GM12873 (cell line): ENCODE results near the gene ELMO1.

Experiments used
- TF ChIP-seq, protein P1 (sequence below): IDR thresholded peaks from 2 replicates; pipeline ENCODE4 v1.5.1; 2012; ENCODE audit warnings: low read depth, mild to moderate bottlenecking, moderate library complexity, low read length, control low read depth; ENCODE audit not compliant: insufficient read depth; ENCODE audit errors: missing control alignments

The ELMO1 gene

DNA sequence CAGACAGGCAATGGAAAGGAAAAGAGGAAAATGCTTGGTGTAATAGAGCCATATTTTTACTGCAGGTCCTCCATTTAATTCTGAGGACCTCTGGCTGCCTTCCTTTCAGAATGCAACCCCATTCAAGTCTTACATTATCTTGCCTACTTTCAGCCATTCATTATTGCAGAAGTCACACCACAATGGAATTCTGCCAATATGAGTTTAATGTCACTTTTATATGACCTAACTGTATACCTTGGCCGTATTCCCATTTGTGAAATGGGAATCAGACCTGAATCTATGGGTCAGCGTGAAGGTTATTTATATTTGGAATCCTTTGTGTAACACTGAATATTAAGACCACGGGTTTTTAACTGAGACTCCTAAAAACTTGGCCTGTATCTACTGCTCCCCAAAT is 482.6 kb downstream of the ELMO1 start:
- TF ChIP-seq, protein P1, sequence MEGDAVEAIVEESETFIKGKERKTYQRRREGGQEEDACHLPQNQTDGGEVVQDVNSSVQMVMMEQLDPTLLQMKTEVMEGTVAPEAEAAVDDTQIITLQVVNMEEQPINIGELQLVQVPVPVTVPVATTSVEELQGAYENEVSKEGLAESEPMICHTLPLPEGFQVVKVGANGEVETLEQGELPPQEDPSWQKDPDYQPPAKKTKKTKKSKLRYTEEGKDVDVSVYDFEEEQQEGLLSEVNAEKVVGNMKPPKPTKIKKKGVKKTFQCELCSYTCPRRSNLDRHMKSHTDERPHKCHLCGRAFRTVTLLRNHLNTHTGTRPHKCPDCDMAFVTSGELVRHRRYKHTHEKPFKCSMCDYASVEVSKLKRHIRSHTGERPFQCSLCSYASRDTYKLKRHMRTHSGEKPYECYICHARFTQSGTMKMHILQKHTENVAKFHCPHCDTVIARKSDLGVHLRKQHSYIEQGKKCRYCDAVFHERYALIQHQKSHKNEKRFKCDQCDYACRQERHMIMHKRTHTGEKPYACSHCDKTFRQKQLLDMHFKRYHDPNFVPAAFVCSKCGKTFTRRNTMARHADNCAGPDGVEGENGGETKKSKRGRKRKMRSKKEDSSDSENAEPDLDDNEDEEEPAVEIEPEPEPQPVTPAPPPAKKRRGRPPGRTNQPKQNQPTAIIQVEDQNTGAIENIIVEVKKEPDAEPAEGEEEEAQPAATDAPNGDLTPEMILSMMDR, result no peak

DNA sequence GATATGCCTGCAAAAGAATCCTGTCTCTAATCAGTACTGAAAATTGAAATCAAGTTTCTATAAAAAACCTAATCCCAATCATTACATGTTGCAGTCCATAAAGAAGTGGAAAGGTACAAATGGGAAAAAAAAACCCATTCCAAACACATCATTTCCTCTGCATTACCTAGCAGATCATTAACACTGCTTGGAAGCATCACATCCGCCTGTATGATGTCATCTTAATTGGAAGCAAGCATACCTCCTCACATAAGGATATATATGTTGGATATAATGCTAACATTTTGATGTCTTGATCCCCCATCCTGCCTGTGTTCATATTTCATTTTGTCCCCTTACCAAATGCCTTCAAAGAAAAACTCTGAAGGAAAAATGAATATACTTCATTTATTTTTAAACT is 483.0 kb downstream of the ELMO1 start:
- TF ChIP-seq, protein P1, result no peak

DNA sequence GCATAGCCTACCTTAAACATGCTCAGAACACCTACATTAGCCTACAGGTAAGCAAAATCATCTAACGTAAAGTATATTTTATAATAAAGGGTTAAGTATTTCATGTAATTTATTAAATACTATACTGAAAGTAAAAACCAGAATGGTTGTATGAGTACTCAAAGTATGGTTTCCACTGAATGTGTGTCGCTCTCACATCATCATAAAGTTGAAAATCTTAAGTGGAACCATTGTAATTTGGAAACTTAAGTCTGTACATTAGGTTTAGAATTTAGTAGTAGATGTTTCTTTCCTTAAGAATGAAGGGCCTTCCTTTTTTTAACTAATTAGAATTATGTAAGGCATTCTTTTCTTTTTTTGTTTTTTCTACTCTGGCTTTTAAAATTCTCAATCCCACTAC is 484.4 kb downstream of the ELMO1 start:
- TF ChIP-seq, protein P1, result no peak

DNA sequence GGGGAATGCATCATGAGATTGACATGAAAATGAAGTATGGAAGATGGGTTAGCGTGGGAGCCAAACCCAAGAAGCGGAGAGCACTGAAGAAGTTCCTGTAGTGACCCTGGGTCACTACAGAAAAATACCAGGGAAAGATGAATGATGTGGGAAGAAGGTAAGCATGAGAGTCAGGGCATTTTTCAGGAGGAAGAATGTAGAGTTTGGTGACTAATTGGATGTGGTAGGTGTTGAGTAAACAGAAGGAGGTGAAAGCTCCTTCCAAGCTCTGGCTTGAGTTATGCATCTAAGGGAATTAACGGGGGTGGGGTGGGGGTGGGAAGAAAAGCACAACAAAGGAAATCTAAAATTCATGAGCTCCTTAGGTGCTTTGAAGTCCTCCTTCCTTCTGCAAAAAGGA is 486.3 kb downstream of the ELMO1 start:
- TF ChIP-seq, protein P1, result no peak

DNA sequence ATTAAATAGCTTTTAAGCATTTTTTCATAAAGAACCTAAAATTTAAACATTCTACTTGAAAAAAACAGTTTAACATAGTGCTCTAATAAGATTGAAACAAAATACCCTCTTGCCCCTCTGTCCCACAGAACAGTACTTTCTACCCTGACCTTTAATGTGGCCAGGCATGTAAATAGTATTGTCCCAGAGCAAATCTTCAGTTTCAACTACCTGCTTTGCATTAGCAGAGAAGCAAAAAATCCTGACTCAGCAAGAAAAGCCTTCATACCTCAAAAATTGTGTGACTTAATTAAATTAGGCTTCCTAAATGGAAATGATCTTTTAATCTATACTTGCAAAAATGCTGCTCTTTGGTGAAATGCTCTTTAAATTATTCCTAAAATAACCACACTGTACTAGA is 487.0 kb downstream of the ELMO1 start:
- TF ChIP-seq, protein P1, result no peak

DNA sequence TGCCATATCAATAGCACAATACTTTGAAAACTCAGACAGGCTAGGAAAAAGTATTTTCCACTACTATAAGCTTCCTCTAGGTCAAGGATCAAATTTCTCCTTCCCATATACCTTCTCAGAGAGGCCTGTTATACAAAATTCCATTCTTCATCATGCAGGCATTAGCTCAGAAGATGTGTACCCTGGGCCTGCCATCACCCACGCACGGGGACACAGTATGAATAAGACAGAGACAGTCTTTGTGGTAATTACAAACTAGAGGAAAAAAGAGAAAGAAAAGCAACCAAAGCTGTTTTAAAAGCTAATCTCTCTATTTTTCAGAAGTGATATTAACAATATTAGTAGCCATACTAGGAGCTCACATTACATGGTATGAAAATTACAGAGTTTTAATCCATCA is 487.6 kb downstream of the ELMO1 start:
- TF ChIP-seq, protein P1, result no peak

DNA sequence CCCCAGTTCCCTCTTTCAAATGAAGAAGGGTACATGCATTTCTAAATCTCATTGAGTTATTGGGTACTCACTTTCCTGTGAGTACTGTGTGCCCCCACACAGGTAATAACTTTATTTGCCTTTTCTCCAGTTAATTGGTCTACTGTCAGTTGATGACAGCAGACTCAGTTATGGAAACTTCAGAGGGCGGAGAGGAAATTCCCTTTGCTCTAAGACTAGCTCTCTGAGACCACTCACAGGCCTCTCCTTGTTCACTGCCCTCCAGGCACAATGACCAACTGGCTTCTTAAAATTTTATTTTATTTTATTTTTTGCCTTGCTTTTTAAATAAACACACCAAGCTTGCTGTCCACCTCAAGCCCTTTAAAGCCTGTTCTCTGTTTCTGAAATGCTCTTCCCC is 488.6 kb downstream of the ELMO1 start:
- TF ChIP-seq, protein P1, result no peak

DNA sequence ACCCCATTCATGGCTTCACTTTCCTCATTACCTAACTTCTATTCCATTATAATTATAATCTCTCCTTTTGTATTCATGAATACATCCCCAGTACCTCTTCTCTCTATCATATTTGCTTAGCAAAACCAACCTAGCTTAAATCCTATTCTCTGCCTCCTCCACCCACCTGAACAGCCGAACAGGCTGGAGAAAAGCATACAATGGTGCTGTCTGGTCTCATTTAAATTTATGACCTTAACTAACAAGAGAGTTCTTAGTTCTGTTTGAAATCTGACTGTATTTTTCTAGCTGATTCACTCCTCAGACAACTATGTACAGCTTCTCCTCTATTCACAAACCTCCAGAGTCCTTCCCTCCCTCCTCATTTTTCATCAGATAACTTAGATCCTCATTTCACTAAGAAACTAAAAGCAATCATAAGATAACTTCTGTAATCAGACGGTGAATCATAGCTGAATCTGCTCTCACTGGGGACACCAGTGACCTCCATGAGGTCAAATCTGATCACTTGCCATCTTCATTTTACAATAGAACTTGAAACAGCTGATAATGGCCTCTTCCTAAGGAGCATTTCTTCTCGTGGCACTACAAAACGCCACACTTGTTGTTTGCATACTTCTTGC is 490.4 kb downstream of the ELMO1 start:
- TF ChIP-seq, protein P1, result no peak
